Pancreas (tissue), 10 donors: ENCODE results near the gene SPTLC3. TPM values are rescaled to one million over a fixed set of nuclear protein-coding genes. Genes with fewer than 3 reads are reported as not detected.
"Not testable (repeated sequence)": the region's sequence is repeated elsewhere in the genome, so short reads cannot be mapped to it uniquely, and the experiment has no call there.

Experiments used
- ATAC-seq, 4 donors: fragments of 200-7000 bp; cut with Tn5 transposase; one replicate each; pipeline versions ENCODE4 v1.8.0 to v1.9.1; 2020; ENCODE audit warnings: mild to moderate bottlenecking in 4 of 4, moderate library complexity in 4 of 4
- DNase-seq, 6 donors: peaks; one replicate each; pipeline ENCODE4 v3.0.0-alpha.2; 2020
- FAIRE-seq: peaks from 2 replicates; lab custom pipeline; 2012; peaks lifted over from hg19 to GRCh38; lab: Jason Lieb, UNC
- H3K27ac ChIP-seq, 4 donors: fragments of 200-600 bp; sonication (generic); 1 replicate in 3 of 4; 2 replicates in 1 of 4; pipeline versions ENCODE4 v1.5.0 to v1.8.0; 2020
- H3K27me3 ChIP-seq, 4 donors: fragments of 200-600 bp; one replicate each; pipeline ENCODE4 v1.8.0; 2021
- H3K36me3 ChIP-seq, 3 donors: fragments of 200-600 bp; sonication (generic) in 1 of 3; one replicate each; pipeline versions ENCODE4 v1.5.0 to v1.8.0; 2020 to 2021
- H3K4me1 ChIP-seq, 3 donors: fragments of 200-600 bp; one replicate each; pipeline ENCODE4 v1.8.0; 2021
- H3K4me3 ChIP-seq, 4 donors: fragments of 200-600 bp; sonication (generic) in 2 of 4; one replicate each; pipeline versions ENCODE4 v1.5.0 to v1.8.0; 2020 to 2021
- H3K9me3 ChIP-seq, 4 donors: fragments of 200-600 bp; one replicate each; pipeline ENCODE4 v1.8.0; 2021
- WGBS, 2 donors: extraction: QIAGEN DNeasy Blood & Tissue Kit; methylation state at CpG; one replicate each; pipeline ENCODE4 v1.1.7; 2013; 5-methylcytosine and 5-hydroxymethylcytosine counted together
- intact Hi-C, 3 donors: fragments of 100-400 bp; cut with DNase I; formaldehyde crosslinking; loops; one replicate each; pipeline versions ENCODE4 v1.11.1 to v1.14.2; 2022
- polyA plus RNA-seq, 2 donors: library from polyadenylated mRNA; stranded (reverse); fragments of 200-250 nt; gene quantifications; one replicate each; pipeline ENCODE4 v1.2.3, GENCODE V29; 2013
- total RNA-seq, 6 donors: library from RNA; stranded (reverse); fragmentation: NEBNext Ultra II Directional in 4 of 6; extraction: Animal tissue kit (Norgen Biotek cat#: 25700) in 4 of 6; gene quantifications; one replicate each; pipeline versions ENCODE4 v1.2.1 to v1.2.4, GENCODE V29; 2021 to 2023
- TF ChIP-seq, protein P1 (sequence below), 4 donors: fragments of 200-600 bp; sonication (generic) in 3 of 4; IDR thresholded peaks; one replicate each; pipeline versions ENCODE4 v1.5.0 to v1.8.0; 2021; ENCODE audit warnings: antibody characterized with exemption in 4 of 4
- donor health status: healthy with polysubstance abuse.
- donor health status: DM: no; HTN: no; CAD: no; lungs with moderate emphysema.
- donor health status: DM: no; HTN: no; CAD: no.
- donor health status: control.
- donor health status: control.
- donor health status: Bipolar disorder and iron deficiency.
- donor health status: DM: yes; HTN: yes; CAD: no.
- donor health status: DM: no; HTN: no; CAD: no.
- donor health status: DM: no; HTN: no; CAD: no.
- donor health status: DM: yes; HTN: yes; CAD: no.

SPTLC3 gene
- total and polyA plus RNA-seq, 8 donors: 1.5 to 9.3 (median 4.4) TPM

DNA sequence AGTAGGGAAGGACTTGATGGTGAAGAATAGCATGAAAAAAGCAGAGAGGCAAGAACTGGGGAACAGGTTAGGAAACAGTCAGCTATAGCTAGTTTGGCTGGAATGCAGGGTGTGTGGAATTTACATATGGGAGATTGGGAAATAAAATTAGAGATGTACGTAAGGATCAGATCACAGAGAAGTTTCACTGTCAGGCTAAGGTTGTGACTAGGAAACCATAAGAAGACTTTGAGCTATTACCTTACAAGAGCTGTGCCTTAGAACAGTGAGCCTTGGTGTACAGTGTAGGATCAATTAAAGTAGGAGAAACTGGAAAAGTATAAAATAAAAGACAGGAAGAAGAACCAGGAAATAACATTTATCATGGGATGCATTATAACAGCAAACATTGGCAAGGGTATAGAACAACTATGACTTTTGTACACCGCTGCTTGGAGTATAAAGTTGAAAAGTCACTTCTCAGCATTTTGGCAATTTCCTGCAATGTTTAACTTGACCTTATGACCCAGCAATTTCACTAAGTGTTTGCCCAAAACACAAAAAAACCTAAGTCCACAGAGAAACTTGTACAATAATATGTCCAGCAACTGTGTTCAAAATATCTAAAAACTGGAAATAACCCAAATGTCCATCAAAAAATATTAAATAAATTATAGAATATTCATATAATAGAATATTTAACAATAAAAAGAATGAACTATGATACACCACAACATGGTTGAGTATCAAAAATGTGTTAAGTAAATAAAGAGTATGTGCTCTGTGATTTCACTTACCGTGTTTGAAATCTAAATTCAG is 31.2 kb upstream of the SPTLC3 start:
- no peak for FAIRE-seq

DNA sequence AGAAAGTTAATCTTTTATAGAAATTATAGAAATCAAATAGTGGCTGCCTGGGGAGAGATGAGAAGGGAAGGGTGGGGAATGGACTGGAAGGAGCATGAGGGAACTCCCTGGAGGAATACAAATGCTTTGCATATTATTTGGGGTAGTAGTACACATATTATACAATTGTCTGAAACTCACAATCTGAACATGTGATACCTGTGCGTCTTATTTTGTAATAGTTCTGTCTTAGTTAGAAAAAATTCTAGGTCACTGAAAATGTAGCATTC is 30.7 kb upstream of the SPTLC3 start:
- H3K4me1 ChIP-seq: no peaks in the 10 kb centered on the region
- FAIRE-seq: no peak
- WGBS, 2 donors: 78 to 85% methylated on average over 1 of the region's 1 CpG
- ATAC-seq: no peak
- H3K27ac ChIP-seq: no peak overlapping the region
- peaks cover 0 to 3% (median 0%) of the 10 kb centered on the region in 4 donors for H3K27me3 ChIP-seq
- no peaks in the 10 kb centered on the region for H3K9me3 ChIP-seq
- no peak overlapping the region for H3K4me3 ChIP-seq
- H3K36me3 ChIP-seq: no peaks in the 10 kb centered on the region
- no peak for DNase-seq
- intact Hi-C loops: no loop called here
- TF ChIP-seq, protein P1, sequence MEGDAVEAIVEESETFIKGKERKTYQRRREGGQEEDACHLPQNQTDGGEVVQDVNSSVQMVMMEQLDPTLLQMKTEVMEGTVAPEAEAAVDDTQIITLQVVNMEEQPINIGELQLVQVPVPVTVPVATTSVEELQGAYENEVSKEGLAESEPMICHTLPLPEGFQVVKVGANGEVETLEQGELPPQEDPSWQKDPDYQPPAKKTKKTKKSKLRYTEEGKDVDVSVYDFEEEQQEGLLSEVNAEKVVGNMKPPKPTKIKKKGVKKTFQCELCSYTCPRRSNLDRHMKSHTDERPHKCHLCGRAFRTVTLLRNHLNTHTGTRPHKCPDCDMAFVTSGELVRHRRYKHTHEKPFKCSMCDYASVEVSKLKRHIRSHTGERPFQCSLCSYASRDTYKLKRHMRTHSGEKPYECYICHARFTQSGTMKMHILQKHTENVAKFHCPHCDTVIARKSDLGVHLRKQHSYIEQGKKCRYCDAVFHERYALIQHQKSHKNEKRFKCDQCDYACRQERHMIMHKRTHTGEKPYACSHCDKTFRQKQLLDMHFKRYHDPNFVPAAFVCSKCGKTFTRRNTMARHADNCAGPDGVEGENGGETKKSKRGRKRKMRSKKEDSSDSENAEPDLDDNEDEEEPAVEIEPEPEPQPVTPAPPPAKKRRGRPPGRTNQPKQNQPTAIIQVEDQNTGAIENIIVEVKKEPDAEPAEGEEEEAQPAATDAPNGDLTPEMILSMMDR (IDR thresholded peaks at IDR 0.05): no peak

More for the DNA sequence above, 31.2 kb upstream of the SPTLC3 start:
- DNase-seq (no peak), ATAC-seq (no peak)
- Histone ChIP-seq H3K27me3 (peaks cover 0 to 3% (median 0%) of the 10 kb centered on the region in 4 donors), H3K4me1 (no peaks in the 10 kb centered on the region), H3K4me3 (no peak overlapping the region), H3K27ac (no peak overlapping the region), H3K36me3 (no peaks in the 10 kb centered on the region), H3K9me3 (no peaks in the 10 kb centered on the region)
- WGBS, 2 donors: 28 to 53% methylated on average over 3 of the region's 3 CpGs
- TF ChIP-seq, protein P1 (IDR thresholded peaks at IDR 0.05): no peak
- intact Hi-C loops: no loop called here

DNA sequence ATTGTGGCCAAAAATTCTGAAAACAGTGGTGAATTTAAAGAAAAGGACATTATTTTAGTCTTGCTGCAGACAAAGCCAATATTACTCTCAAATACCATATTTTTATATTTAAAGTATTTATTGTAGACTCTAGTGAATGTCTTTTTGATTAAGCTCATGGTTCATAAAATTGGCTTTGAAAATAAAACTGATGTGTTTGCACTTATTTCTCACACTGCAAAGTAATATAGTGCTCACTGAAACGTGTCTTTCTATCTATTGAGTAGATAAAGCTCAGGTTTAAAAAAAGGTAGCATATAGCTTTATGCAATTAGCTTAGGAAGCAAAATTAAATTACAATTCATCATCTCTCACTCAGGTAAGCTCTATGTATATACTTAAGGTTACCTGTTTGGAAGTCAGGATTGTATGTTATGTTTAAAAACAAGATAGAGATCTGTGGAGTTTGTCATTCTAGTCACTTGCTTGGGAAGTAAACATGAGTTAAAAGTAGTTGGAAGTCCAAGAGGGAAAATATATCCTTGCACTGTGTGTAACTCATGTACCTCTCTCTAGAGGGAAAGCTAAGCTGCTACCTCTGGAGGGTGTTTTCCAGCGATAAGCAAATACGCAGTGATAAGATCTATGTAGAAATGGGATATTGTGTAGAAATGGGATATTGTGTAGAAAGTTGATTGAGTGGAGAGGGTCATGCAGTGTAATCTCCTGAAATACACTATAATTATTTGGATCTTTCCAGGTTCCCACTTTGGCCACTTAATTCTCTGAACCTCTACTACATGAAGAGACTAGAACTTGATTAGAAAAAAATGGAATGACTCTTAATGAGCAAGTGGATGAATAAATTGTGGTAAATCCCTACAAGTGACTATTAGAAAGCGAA is 29.9 kb upstream of the SPTLC3 start:
- H3K4me1 ChIP-seq: no peaks in the 10 kb centered on the region
- H3K9me3 ChIP-seq: no peaks in the 10 kb centered on the region
- DNase-seq (no peak), FAIRE-seq (no peak), ATAC-seq (no peak)
- peaks cover 0 to 3% (median 0%) of the 10 kb centered on the region in 4 donors for H3K27me3 ChIP-seq
- intact Hi-C loops: no loop called here
- no peak overlapping the region for H3K4me3 ChIP-seq
- H3K27ac ChIP-seq: no peak overlapping the region
- 62 to 68% methylated on average over 4 of the region's 4 CpGs for WGBS, 2 donors
- no peaks in the 10 kb centered on the region for H3K36me3 ChIP-seq
- TF ChIP-seq, protein P1 (IDR thresholded peaks at IDR 0.05): no peak

DNA sequence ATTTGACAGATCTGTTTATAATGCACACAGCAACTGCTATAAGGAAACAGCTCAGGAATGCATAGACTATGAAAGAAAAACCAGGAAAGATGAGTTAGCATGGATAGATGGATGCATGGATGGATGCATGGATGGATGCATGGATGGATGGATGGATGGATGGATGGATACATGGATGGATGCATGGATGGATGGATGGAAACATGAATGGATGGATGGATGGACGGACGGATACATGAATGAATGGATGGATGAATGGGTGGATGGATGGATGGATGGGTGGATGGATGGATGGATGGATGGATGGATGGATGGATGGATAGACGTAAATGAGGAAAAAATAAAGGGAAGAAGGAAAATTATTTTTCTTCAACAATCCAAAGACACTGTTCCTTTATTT is 29.1 kb upstream of the SPTLC3 start:
- 82 to 97% methylated on average over 3 of the region's 3 CpGs for WGBS, 2 donors
- H3K4me3 ChIP-seq, FAIRE-seq, H3K9me3 ChIP-seq, H3K27me3 ChIP-seq, H3K27ac ChIP-seq, ATAC-seq, H3K4me1 ChIP-seq, H3K36me3 ChIP-seq, intact Hi-C loops, DNase-seq: not testable (repeated sequence)

DNA sequence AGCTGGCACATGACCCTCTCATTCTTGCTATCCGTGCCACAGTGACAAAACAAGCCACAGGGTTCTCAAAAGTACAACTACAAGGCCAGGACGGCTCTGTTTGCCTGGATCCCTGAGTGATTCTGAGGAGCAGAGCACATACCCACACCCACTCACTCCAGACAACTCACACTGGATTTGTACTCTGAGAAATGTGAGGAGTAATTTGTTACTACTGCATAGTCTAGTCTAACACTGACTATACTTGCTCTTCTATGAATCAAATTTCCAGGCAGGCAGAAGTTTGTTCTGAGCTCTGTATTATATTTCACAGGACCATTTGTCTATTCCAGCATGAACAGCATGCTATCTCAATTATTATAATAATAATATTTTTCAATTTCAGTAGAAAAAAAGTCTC is 26.7 kb upstream of the SPTLC3 start:
- TF ChIP-seq, protein P1 (IDR thresholded peaks at IDR 0.05): no peak
- Histone ChIP-seq H3K36me3 (no peaks in the 10 kb centered on the region), H3K9me3 (no peaks in the 10 kb centered on the region), H3K4me3 (no peak overlapping the region), H3K27me3 (peaks cover 0 to 3% (median 0%) of the 10 kb centered on the region in 4 donors), H3K27ac (no peak overlapping the region), H3K4me1 (no peaks in the 10 kb centered on the region)
- 87 to 89% methylated on average over 2 of the region's 2 CpGs for WGBS, 2 donors
- FAIRE-seq (no peak), DNase-seq (no peak), ATAC-seq (no peak)
- intact Hi-C loops: no loop called here
